ENCODE measurements around the gene CDH4. TPM values are rescaled to one million over a fixed set of nuclear protein-coding genes. Genes with fewer than 3 reads are reported as not detected.

Gene CDH4
- total and polyA plus RNA-seq, 2 of the 4 experiments (the other 2 are of a cell fraction): 1.6 to 3.5 TPM

- no TSS peak for BruUV-seq (replicated peaks)
- dilution Hi-C loops (cut with HindIII; ENCODE audit: low sequenced_read_pairs, unreplicated experiment): no loop called here
Measured at GRCh38 chr20:61770113-61770585, 518.1 kb downstream of the CDH4 start.

More at GRCh38 chr20:61770113-61770585, 518.1 kb downstream of the CDH4 start:
- Histone ChIP-seq H3K56ac (ENCODE audit: extremely low read depth, insufficient read depth, low read length) (no peak overlapping the region), H3K9me1 (ENCODE audit: insufficient read depth, low read length) (no peaks in the 10 kb centered on the region), H3K4me3 (ENCODE audit: insufficient read depth, low read depth, low read length) (no peak overlapping the region), H3K9ac (ENCODE audit: low read depth, low read length) (no peak overlapping the region), H2AK9ac (replicated peaks; ENCODE audit: low read depth, low read length, poor library complexity) (no peak overlapping the region), H3K14ac (replicated peaks; ENCODE audit: low read depth, low read length) (no peak overlapping the region), H3K4me1 (ENCODE audit: control insufficient read depth, insufficient read depth, low read length) (no peaks in the 10 kb centered on the region), H4K91ac (ENCODE audit: insufficient read depth, low read depth, low read length) (no peak overlapping the region), H2AK5ac (ENCODE audit: low read depth, low read length) (no peak overlapping the region), H3K27me3 (ENCODE audit: control insufficient read depth, insufficient read depth, low read length) (no peaks in the 10 kb centered on the region; the same call in 1 of the 2 replicates), H4K8ac (ENCODE audit: low read depth in 2 of 2, low read length in 2 of 2) (no peak overlapping the region), H4K20me1 (ENCODE audit: insufficient read depth, low read length) (no peaks in the 10 kb centered on the region), H3K23ac (ENCODE audit: low read depth, low read length) (no peak overlapping the region), H3K4me2 (ENCODE audit: low read depth, low read length) (no peak overlapping the region), H2BK15ac (ENCODE audit: low read depth, low read length) (no peak overlapping the region), H3K9me3 (ENCODE audit: control insufficient read depth, insufficient read depth, low read length) (no peaks in the 10 kb centered on the region), H3K79me1 (ENCODE audit: low read depth in 1 of 2, low read length in 2 of 2) (no peaks in the 10 kb centered on the region), H4K5ac (ENCODE audit: low read depth, low read length) (no peak overlapping the region), H3K18ac (ENCODE audit: low read depth, low read length) (no peak overlapping the region), H2BK120ac (ENCODE audit: low read depth, low read length) (no peak overlapping the region), H3K27ac (ENCODE audit: insufficient read depth, low read length) (no peak overlapping the region), H2BK5ac (ENCODE audit: low read depth, low read length, poor library complexity, severe bottlenecking) (no peak overlapping the region), H3K36me3 (ENCODE audit: control insufficient read depth, insufficient read depth, low read length) (no peaks in the 10 kb centered on the region), H2BK20ac (ENCODE audit: low read depth, low read length) (no peak overlapping the region), H2AFZ (replicated peaks; ENCODE audit: low read length, poor library complexity) (no peak overlapping the region), H3K4ac (ENCODE audit: low read depth, low read length) (no peak overlapping the region)
- intact Hi-C loops (cut with micrococcal nuclease): no loop called here
- POLR2A ChIA-PET (ENCODE audit: unreplicated experiment): no interaction called here
- no peak for DNase-seq
- ATAC-seq (ENCODE audit: low read depth): no peak
- TF ChIP-seq RAD21 (IDR thresholded peaks at IDR 0.05; ENCODE audit: low read length): no peak
- no peak for TF ChIP-seq CHD1 (IDR thresholded peaks at IDR 0.05; ENCODE audit: low read depth, low read length)
- TF ChIP-seq FOS (IDR thresholded peaks at IDR 0.05; ENCODE audit: low read depth, low read length): no peak
- TF ChIP-seq RFX5 (IDR thresholded peaks at IDR 0.05; ENCODE audit: low read depth, low read length): no peak
- no peak for TF ChIP-seq MAFK (IDR thresholded peaks at IDR 0.05; ENCODE audit: low read depth, low read length)
- no peak for TF ChIP-seq NFE2L2 (IDR thresholded peaks at IDR 0.05; ENCODE audit: low read depth, low read length)
- no peak for TF ChIP-seq ELK1 (IDR thresholded peaks at IDR 0.05; ENCODE audit: borderline replicate concordance, low read depth, low read length)
- no peak for TF ChIP-seq BHLHE40 (IDR thresholded peaks at IDR 0.05; ENCODE audit: low read depth, low read length)
- no peak for TF ChIP-seq CEBPB (IDR thresholded peaks at IDR 0.05; ENCODE audit: low read depth, low read length)
- TF ChIP-seq RCOR1 (IDR thresholded peaks at IDR 0.05; ENCODE audit: insufficient replicate concordance, low read length): no peak
- no peak for TF ChIP-seq MAZ (IDR thresholded peaks at IDR 0.05; ENCODE audit: borderline replicate concordance, low read depth, low read length)
- no peak for TF ChIP-seq POLR2A (IDR thresholded peaks at IDR 0.05; ENCODE audit: low read depth, low read length)
- no peak for TF ChIP-seq MXI1 (IDR thresholded peaks at IDR 0.05; ENCODE audit: borderline replicate concordance, low read depth, low read length)
- no peak for TF ChIP-seq SMC3 (IDR thresholded peaks at IDR 0.05; ENCODE audit: low read depth, low read length)
- no peak for TF ChIP-seq USF2 (IDR thresholded peaks at IDR 0.05; ENCODE audit: low read depth, low read length)
- CTCF ChIA-PET: no interaction called here
- 88% methylated on average over 2 of the region's 16 CpGs; no CpG with 5 or more reads in 1 of the 2 experiments for WGBS, 2 experiments (ENCODE audit: extremely low coverage in 2 of 2, insufficient read length in 1 of 2)
- in situ Hi-C loops (cut with MboI; ENCODE audit: low sequenced_read_pairs): no loop called here

All from IMR-90 (cell line).